ENCODE measurements around the gene TCERG1L. TPM values are rescaled to one million over a fixed set of nuclear protein-coding genes. Genes with fewer than 3 reads are reported as not detected.

The TCERG1L gene
- polyA plus RNA-seq, 1 of the 3 experiments (the other 2 are of a cell fraction), result not detected

GRCh38 chr10:131081786-131082185, 229.7 kb downstream of the TCERG1L start:
- Histone ChIP-seq H3K4me1 (ENCODE audit: control insufficient read depth in 1 of 2, insufficient read depth in 2 of 2, low read depth in 1 of 2, low read length in 1 of 2) (peaks cover 0 to 38% of the 10 kb centered on the region in 2 experiments; a peak in 2 of 4 replicates), H3K27ac (ENCODE audit: low read depth in 2 of 2, low read length in 1 of 2) (no peak overlapping the region), H3F3A (replicated peaks; ENCODE audit: insufficient read depth) (no peaks in the 10 kb centered on the region), H3K4me3 (ENCODE audit: low read depth in 2 of 2, low read length in 1 of 2) (no peak overlapping the region), H4K20me1 (ENCODE audit: insufficient read depth) (no peaks in the 10 kb centered on the region), H3K9me3 (no peaks in the 10 kb centered on the region), H3K9me2 (no peaks in the 10 kb centered on the region), H2AFZ (ENCODE audit: low read depth) (no peak overlapping the region), H3K4me2 (no peak overlapping the region), H3K27me3 (ENCODE audit: insufficient read depth) (no peaks in the 10 kb centered on the region), H3K9ac (no peak overlapping the region), H3K36me3 (replicated peaks in 1 of 2; ENCODE audit: control insufficient read depth in 1 of 2, insufficient read depth in 2 of 2, low read length in 1 of 2) (no peaks in the 10 kb centered on the region), H3K79me2 (ENCODE audit: insufficient read depth) (no peaks in the 10 kb centered on the region)
- WGBS (ENCODE audit: low lambda C conversion rate), result 35% methylated on average over 3 of the region's 6 CpGs
- TF ChIP-seq SIN3A (IDR thresholded peaks at IDR 0.05; ENCODE audit: borderline replicate concordance, low read depth, low read length), result no peak
- no peak for TF ChIP-seq MXI1 (IDR thresholded peaks at IDR 0.05; ENCODE audit: low read depth, low read length)
- TF ChIP-seq, protein P1, sequence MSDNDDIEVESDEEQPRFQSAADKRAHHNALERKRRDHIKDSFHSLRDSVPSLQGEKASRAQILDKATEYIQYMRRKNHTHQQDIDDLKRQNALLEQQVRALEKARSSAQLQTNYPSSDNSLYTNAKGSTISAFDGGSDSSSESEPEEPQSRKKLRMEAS (IDR thresholded peaks at IDR 0.05; ENCODE audit: low read depth), result no peak
- TF ChIP-seq, protein P2, sequence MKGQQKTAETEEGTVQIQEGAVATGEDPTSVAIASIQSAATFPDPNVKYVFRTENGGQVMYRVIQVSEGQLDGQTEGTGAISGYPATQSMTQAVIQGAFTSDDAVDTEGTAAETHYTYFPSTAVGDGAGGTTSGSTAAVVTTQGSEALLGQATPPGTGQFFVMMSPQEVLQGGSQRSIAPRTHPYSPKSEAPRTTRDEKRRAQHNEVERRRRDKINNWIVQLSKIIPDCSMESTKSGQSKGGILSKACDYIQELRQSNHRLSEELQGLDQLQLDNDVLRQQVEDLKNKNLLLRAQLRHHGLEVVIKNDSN (IDR thresholded peaks at IDR 0.05; ENCODE audit: borderline replicate concordance, low read depth), result no peak
- no peak for TF ChIP-seq IRF3 (IDR thresholded peaks at IDR 0.05; ENCODE audit: low read depth, low read length)
- TF ChIP-seq TAF1 (IDR thresholded peaks at IDR 0.05; ENCODE audit: borderline replicate concordance, low read depth, low read length), result no peak
- no peak for TF ChIP-seq RAD21 (IDR thresholded peaks at IDR 0.05; ENCODE audit: low read length)
- TF ChIP-seq NFIC (IDR thresholded peaks at IDR 0.05; ENCODE audit: borderline replicate concordance), result no peak
- no peak for TF ChIP-seq RCOR1 (IDR thresholded peaks at IDR 0.05; ENCODE audit: low read length)
- no peak for TF ChIP-seq EP300 (IDR thresholded peaks at IDR 0.05; ENCODE audit: borderline replicate concordance in 1 of 2, low read depth in 1 of 2, low read length in 1 of 2)
- no peak for TF ChIP-seq FOXJ3 (CRISPR knock-in tag; IDR thresholded peaks at IDR 0.05)
- TF ChIP-seq NRF1 (IDR thresholded peaks at IDR 0.05; ENCODE audit: low read depth, low read length), result no peak
- no peak for TF ChIP-seq PBX3 (IDR thresholded peaks at IDR 0.05)
- TF ChIP-seq RFX5 (IDR thresholded peaks at IDR 0.05; ENCODE audit: low read length), result no peak
- TF ChIP-seq YY1 (IDR thresholded peaks at IDR 0.05; ENCODE audit: low read depth), result no peak
- TF ChIP-seq MEF2A (IDR thresholded peaks at IDR 0.05; ENCODE audit: borderline replicate concordance, low read depth), result no peak
- TF ChIP-seq, protein P3, sequence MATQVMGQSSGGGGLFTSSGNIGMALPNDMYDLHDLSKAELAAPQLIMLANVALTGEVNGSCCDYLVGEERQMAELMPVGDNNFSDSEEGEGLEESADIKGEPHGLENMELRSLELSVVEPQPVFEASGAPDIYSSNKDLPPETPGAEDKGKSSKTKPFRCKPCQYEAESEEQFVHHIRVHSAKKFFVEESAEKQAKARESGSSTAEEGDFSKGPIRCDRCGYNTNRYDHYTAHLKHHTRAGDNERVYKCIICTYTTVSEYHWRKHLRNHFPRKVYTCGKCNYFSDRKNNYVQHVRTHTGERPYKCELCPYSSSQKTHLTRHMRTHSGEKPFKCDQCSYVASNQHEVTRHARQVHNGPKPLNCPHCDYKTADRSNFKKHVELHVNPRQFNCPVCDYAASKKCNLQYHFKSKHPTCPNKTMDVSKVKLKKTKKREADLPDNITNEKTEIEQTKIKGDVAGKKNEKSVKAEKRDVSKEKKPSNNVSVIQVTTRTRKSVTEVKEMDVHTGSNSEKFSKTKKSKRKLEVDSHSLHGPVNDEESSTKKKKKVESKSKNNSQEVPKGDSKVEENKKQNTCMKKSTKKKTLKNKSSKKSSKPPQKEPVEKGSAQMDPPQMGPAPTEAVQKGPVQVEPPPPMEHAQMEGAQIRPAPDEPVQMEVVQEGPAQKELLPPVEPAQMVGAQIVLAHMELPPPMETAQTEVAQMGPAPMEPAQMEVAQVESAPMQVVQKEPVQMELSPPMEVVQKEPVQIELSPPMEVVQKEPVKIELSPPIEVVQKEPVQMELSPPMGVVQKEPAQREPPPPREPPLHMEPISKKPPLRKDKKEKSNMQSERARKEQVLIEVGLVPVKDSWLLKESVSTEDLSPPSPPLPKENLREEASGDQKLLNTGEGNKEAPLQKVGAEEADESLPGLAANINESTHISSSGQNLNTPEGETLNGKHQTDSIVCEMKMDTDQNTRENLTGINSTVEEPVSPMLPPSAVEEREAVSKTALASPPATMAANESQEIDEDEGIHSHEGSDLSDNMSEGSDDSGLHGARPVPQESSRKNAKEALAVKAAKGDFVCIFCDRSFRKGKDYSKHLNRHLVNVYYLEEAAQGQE (IDR thresholded peaks at IDR 0.05; ENCODE audit: low read depth, low read length), result no peak
- no peak for TF ChIP-seq TEAD4 (IDR thresholded peaks at IDR 0.05; ENCODE audit: borderline replicate concordance, insufficient read depth)
- no peak for TF ChIP-seq FOSL2 (IDR thresholded peaks at IDR 0.05; ENCODE audit: borderline replicate concordance, low read depth)
- TF ChIP-seq FOXM1 (IDR thresholded peaks at IDR 0.05; ENCODE audit: low read depth), result no peak
- POLR2A ChIA-PET, result no interaction called here
- DNase-seq, result no peak
- CTCF ChIA-PET, result interaction anchor here (1.5 kb wide), 1 partner anchor 231 kb away, joined by 4 read pairs; no protein-coding TSS in a partner anchor
